GM15510 (cell line): ENCODE measurements around the gene NADK2.

ENCODE experiments used
- POLR2A ChIP-seq: IDR thresholded peaks from 3 replicates; pipeline ENCODE4 v1.6.1; 2011; ENCODE audit warnings: borderline replicate concordance; ENCODE audit not compliant: insufficient read length; ENCODE audit errors: extremely low read depth

NADK2 gene

DNA sequence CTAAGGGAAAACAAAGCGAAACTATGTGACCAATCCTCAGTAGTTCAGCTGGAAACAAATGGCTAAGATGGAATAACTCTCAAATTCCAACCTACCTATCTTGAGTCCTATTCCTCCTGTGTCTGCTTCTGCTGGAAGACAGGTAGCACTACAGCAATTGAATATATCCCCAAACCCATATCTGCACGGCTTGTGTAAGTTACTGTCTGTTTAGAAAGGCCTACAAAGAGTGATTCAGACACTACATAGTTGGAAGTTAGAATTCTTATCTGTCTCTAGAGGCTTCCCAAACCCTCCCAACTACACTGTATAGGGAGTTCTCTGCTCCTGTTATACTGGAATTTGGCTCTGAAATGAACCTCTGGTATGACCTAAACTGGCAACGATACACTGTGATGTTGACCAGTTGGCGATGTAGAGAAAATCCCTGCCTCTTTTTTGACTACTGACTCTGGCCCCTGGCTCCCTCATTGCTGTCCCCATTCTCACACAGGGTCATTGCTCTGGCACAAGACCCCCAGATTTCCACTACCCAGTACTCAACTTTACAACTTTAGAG is 22.6 kb upstream of the NADK2 start:
- TF ChIP-seq POLR2A: no peak

- no peak for TF ChIP-seq POLR2A
Measured at GRCh38 chr5:36261186-36261585, 19.5 kb upstream of the NADK2 start.

DNA sequence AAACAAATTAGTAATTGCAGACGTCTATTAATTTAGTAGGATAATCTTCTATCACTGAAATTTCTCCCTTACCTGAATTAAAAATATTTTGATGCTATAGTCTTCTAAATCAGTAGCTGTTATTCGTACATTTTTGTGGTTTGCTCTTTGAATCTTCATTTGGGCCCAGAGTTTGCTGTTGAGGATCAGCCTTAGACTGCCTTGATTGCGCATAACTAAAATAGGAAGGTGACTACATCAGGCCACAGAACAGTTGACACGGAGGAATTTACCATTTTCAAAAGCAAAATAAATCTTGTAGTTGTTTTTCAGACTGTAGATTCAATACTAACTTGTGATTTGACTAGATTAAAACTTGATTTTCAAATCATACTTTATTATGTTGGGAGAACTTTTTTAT is 11.8 kb upstream of the NADK2 start:
- TF ChIP-seq POLR2A: no peak

DNA sequence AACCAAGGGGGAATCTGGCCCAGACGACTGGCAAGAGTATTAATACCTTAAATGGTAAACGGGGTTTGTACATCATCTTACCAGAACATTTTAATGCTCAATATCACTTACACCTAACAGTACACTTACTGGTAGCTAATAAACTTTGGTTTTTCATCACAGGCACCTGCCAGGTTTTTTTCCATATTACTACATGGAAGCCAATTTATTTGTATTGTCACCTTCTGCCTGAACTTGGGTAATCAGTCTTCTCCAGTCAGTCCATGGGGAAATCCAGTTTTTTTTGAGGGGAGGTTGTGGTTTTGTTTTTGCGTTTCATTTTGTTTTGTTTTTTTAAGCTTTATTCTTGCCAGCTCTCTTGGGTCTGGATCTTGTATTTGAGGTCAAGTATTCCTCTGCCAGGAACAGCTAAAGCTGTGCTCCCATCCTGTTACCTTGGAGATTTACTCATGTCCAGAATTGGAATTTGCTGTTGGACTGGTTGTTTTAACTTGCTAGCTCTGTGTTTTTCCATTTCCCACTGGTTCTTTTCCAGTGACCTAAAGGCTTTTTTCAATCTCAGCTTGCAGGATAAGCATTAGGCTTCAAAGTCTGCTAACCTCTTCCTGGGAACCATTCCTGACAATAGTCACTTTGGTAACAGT is 11.1 kb upstream of the NADK2 start:
- TF ChIP-seq POLR2A: no peak

DNA sequence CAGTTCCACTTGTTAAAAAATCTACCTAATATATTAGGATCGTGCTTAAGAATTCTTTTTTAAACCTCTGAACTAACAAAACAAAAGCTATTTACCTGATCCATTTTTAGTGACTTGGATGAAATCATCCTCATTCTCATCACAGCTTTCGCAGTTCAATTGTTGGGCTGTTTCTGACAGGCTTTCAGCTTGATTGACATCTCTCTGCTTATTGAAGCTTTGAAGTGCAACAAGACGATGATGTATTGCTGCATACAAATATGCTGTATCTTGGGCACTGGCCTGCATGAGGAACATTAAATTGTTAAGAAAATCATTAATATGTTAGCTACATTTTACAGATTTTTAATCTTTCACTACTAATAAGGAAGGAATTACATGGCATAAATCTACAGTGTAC is 9.5 kb upstream of the NADK2 start:
- TF ChIP-seq POLR2A: no peak

GRCh38 chr5:36250427-36250826 is 8.7 kb upstream of the NADK2 start:
- TF ChIP-seq POLR2A: no peak

- TF ChIP-seq POLR2A: no peak
Measured at GRCh38 chr5:36246036-36246800, 4.5 kb upstream of the NADK2 start.

DNA sequence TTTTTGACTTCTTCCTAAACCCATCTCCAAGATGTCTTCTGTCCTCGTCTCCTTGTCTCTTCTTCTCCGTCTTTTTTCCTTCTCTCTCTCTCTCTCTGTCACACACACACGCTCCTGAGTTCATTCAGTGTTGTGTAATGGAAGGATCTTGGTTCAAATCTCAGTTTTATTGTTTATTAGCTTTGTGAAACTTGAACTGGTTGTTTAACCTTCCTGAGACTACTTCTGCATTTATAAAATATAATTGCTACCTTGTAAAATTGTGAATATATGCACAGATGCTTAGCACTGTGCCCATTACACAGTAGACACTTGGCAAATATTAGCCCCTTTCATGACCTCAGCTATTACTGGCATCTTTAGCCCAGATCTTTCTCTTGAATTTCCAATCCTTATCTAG is 2.4 kb upstream of the NADK2 start:
- no peak for TF ChIP-seq POLR2A

DNA sequence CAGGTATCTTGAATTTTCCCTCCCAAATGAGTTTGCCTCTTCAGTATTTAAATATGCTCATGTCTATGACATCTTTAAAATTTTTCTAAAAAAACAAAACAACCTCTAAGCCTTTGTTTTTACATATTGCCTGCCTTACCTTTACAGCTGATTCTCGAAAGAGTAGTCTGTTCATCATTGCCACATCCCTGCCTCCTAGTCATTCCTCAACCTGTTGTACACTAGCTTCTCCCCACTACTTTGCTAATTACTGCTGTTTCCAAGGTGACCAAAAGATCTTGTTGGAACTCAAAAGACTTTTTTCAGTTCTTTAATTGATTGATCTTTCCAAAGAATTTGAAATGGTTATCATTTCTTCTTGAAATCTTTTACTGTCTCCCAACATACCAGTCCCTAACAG is 1.9 kb upstream of the NADK2 start:
- TF ChIP-seq POLR2A: no peak

- TF ChIP-seq POLR2A: no peak
Measured at GRCh38 chr5:36242534-36243485, 1.1 kb upstream of the NADK2 start.

- no peak for TF ChIP-seq POLR2A
Measured at GRCh38 chr5:36240779-36241630, 720 bp downstream of the NADK2 start.

DNA sequence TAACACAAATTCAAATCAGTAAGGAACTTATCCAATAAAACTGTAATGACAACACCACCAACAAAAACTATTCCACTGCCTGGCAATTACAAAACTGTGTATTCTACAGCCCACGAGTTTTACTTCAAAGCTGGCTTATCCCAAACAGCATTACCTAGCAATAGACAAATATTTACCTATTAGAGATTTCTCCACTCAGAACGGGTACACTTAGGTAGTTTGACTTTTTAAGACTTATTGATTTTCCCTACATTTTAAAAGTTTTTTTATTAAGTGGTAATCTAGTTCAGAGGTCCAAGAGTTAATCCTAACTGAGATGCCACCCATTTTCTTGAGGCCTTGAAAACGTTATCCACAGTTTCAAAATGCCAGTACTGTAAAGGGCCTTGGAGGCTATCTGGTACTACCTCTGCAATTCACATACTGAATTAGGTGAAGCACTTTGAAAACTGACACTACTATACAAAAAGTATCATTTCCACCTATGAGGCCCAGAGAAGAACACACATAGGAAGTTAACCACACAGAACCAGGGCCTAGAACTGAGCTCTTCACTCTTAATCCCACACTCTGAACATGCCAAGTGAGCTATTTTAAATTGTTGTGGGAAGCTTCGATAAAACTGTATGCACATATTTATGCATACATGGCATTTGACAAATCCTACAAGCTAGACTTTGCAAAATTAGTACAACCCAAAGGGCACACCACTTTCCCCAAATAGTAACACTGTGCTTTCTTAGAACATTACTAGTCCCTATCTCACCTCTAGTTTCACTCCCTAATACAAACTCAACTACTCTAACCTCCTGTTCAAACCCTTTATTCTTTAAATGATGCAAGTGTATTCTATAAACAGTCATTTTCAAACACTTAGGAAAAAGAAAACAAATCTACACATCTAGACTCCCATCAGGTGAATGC is 2.1 kb downstream of the NADK2 start:
- no peak for TF ChIP-seq POLR2A

GRCh38 chr5:36238502-36239295 is 3.0 kb downstream of the NADK2 start:
- TF ChIP-seq POLR2A: no peak

GRCh38 chr5:36237751-36238150 is 4.0 kb downstream of the NADK2 start:
- TF ChIP-seq POLR2A: no peak
